Erythroblast (primary cell): ENCODE data around the gene PADI2.

ENCODE experiments used
- GATA1 ChIP-seq: IDR thresholded peaks from 2 replicates; pipeline ENCODE4 v1.6.1; 2011; ENCODE audit warnings: low read depth, mild to moderate bottlenecking, control low read depth, low read length, moderate library complexity
- POLR2A ChIP-seq: IDR thresholded peaks from 2 replicates; pipeline ENCODE4 v1.6.1; 2011; ENCODE audit warnings: mild to moderate bottlenecking, low read length

DNA sequence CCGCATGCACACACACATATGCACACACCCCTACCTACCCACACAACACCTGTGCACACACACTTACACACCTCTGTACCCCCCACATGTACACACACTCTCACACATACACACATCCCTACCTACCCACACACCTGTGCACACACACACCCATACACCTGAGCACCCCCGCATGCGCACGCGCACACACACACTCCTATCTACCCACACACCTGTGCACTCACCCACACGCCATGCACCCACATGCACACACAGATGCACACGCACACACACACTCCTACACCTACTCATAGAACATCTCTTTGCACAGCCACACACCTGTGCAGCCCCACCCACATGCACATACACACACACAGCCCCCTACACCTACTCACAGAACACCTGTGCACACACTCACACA lies 15.5 kb upstream of the PADI2 start:
- TF ChIP-seq POLR2A (no peak), GATA1 (no peak)
